ENCODE results near the gene RTP2. TPM values are rescaled to one million over a fixed set of nuclear protein-coding genes. Genes with fewer than 3 reads are reported as not detected.

RTP2 gene
- total RNA-seq, 2 experiments from 2014 or later: not detected

DNA sequence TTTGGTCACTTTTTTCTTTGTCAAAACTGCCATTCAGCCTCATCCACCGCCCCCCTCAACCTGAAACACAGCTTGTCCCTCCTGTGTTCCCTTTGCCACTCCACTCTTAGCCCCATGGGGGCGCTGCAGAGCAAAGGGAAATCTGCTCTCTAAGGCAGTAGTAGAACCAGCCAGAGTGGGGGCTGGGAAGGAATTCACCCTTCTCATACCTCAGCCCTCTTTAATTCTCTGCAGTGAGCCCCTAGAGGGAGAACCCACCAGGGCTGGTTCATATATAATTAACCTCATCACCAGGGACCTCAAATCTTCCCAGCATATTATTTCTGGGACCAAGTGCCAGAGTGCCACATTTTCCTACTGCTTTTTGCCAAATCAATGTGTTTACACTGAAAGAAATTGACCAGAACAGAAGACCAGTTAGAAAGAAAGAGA is 45.7 kb upstream of the RTP2 start:
- peaks cover 73% of the 10 kb centered on the region for H3K4me1 Mint-ChIP-seq (ENCODE audit: low read depth)
- H3K27ac Mint-ChIP-seq: peak overlapping the region; percentile 99

DNA sequence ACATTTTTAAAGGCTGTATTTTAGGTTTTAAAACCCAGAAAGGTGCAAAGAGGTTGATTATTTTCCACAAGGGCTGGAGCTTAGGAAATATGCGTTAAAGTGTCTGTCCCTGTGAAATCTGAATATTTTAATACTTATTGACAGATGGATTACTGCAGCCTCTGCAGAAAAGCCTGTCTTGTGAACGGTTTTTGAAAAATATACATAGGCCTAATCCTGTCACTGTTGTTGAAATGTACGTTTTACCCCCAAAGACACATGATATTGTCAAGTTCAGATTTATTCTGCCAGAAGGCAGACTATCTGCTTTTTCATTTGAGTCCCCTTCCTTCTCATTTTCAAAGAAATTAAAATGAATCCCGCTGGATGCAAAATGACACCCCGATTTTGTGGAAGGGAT is 45.1 kb upstream of the RTP2 start:
- no peaks in the 10 kb centered on the region for H3K27me3 ChIP-seq (ENCODE audit: control insufficient read depth in 1 of 2, insufficient read depth in 2 of 2, low read length in 2 of 2)
- POLR2A ChIA-PET: interaction anchor here (0.7 to 3.2 kb wide), 3 partner anchors 9 to 407 kb away, joined by 3 to 28 read pairs (median 5); partner anchors contain the start of gene LPP
- peaks cover 78% of the 10 kb centered on the region for H3K4me1 Mint-ChIP-seq (ENCODE audit: low read depth)

More for the DNA sequence above, 45.7 kb upstream of the RTP2 start:
- no peak overlapping the region for H3K27ac ChIP-seq (ENCODE audit: low read depth in 1 of 2, low read length in 2 of 2)
- CTCF ChIA-PET: interaction anchor here (0.6 to 2.1 kb wide), 25 partner anchors 9 to 1207 kb away, joined by 3 to 7 read pairs (median 3); partner anchors contain the start of gene LPP
- no peak overlapping the region for H3K4me3 ChIP-seq (ENCODE audit: low read length)
- no peaks in the 10 kb centered on the region for H3K9me3 ChIP-seq (ENCODE audit: control insufficient read depth in 1 of 2, insufficient read depth in 1 of 2, low read length in 2 of 2)
- no peaks in the 10 kb centered on the region for H3K27me3 ChIP-seq (ENCODE audit: control insufficient read depth in 1 of 2, insufficient read depth in 2 of 2, low read length in 2 of 2)
- ATAC-seq (ENCODE audit: poor library complexity) (peak; percentile 41), DNase-seq (peak; percentile 81 to 92 (median 86))
- intact Hi-C loops (cut with DNase I, micrococcal nuclease): loop anchor here (2.0 to 10.0 kb wide), 3 partner anchors 29 to 757 kb away; no protein-coding TSS in a partner anchor
- no peaks in the 10 kb centered on the region for H3K36me3 ChIP-seq (ENCODE audit: insufficient read depth, low read length)
- TF ChIP-seq, protein P1, sequence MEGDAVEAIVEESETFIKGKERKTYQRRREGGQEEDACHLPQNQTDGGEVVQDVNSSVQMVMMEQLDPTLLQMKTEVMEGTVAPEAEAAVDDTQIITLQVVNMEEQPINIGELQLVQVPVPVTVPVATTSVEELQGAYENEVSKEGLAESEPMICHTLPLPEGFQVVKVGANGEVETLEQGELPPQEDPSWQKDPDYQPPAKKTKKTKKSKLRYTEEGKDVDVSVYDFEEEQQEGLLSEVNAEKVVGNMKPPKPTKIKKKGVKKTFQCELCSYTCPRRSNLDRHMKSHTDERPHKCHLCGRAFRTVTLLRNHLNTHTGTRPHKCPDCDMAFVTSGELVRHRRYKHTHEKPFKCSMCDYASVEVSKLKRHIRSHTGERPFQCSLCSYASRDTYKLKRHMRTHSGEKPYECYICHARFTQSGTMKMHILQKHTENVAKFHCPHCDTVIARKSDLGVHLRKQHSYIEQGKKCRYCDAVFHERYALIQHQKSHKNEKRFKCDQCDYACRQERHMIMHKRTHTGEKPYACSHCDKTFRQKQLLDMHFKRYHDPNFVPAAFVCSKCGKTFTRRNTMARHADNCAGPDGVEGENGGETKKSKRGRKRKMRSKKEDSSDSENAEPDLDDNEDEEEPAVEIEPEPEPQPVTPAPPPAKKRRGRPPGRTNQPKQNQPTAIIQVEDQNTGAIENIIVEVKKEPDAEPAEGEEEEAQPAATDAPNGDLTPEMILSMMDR (IDR thresholded peaks at IDR 0.05): peak; percentile 92
- Mint-ChIP-seq H3K36me3 (ENCODE audit: low read depth) (peaks cover 24% of the 10 kb centered on the region), H3K27me3 (no peaks in the 10 kb centered on the region), H3K9me3 (no peaks in the 10 kb centered on the region), H3K4me3 (peak overlapping the region; percentile 75)
- peaks cover 29% of the 10 kb centered on the region for H3K4me1 ChIP-seq (ENCODE audit: insufficient read depth, low read length)
- POLR2A ChIA-PET: interaction anchor here (0.7 to 3.2 kb wide), 3 partner anchors 10 to 406 kb away, joined by 3 to 28 read pairs (median 5); partner anchors contain the start of gene LPP

DNA sequence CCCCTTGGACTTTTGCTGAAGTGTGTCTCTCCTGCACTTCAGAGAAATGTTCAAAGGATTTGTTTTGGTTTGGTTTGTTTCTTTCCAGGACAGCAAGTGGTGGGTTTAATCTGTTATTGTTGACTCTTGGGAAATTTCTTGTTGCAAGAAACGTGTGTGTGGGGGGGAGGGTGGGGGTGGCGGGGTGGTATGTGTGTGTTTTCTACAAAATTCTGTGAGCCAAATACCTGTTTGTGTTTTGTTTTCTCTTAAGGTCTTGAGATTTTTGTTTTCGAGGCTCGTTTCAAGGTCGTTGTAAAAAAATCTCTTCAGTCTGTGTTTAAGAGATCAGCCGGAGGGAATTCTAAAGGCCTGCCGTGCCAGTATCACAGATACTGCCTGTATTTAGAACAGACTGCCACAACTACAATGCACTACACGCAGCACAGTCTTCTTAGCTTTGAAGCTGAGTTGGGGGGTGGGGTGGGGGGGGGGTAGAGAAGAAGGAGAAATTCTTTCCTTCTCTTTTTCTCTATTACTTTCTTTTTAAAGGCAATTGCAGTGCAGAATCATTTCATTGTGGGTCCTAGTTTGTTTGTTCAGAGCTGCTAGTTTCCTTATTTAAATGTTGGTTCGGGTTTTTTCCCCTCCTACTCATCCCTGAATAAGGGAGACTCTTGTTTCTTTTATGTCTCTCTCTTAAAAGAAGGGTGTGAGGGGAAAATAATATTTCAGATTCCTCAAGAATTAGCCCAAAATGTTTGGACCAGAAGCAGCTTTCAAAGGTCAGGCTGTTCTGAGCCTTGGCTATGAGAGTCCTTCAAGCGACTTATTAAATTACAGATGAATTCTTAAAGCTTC is 44.3 kb upstream of the RTP2 start:
- ChIA-PET CTCF (interaction anchor here (1.1 to 2.1 kb wide), 12 partner anchors 8 to 1208 kb away, joined by 3 to 7 read pairs (median 4); partner anchors contain the start of gene LPP), POLR2A (interaction anchor here (1.1 to 3.2 kb wide), 13 partner anchors 8 to 1295 kb away, joined by 3 to 28 read pairs (median 5); partner anchors contain the start of gene LPP)
- ATAC-seq (ENCODE audit: poor library complexity): no peak
- TF ChIP-seq, protein P1 (IDR thresholded peaks at IDR 0.05): no peak
- intact Hi-C loops (cut with DNase I, micrococcal nuclease): loop anchor here (2.0 to 10.0 kb wide), 3 partner anchors 171 to 758 kb away; partner anchors contain the start of gene LPP (in 1 of the 2)
- no peaks in the 10 kb centered on the region for H3K9me3 ChIP-seq (ENCODE audit: control insufficient read depth in 1 of 2, insufficient read depth in 1 of 2, low read length in 2 of 2)
- peaks cover 29% of the 10 kb centered on the region for H3K36me3 Mint-ChIP-seq (ENCODE audit: low read depth)
- peak overlapping the region; percentile 99 for H3K27ac Mint-ChIP-seq
- H3K27me3 ChIP-seq (ENCODE audit: control insufficient read depth in 1 of 2, insufficient read depth in 2 of 2, low read length in 2 of 2): no peaks in the 10 kb centered on the region
- H3K36me3 ChIP-seq (ENCODE audit: insufficient read depth, low read length): no peaks in the 10 kb centered on the region
- H3K4me1 ChIP-seq (ENCODE audit: insufficient read depth, low read length): peaks cover 42% of the 10 kb centered on the region
- peak overlapping the region; percentile 100 for H3K4me3 Mint-ChIP-seq
- H3K27me3 Mint-ChIP-seq: no peaks in the 10 kb centered on the region
- peak in 3 of 14 experiments; percentile 24 to 57 (median 51) for DNase-seq
- peaks cover 85% of the 10 kb centered on the region for H3K4me1 Mint-ChIP-seq (ENCODE audit: low read depth)
- no peaks in the 10 kb centered on the region for H3K9me3 Mint-ChIP-seq
- peak overlapping the region; percentile 95 to 99 for H3K27ac ChIP-seq (ENCODE audit: low read depth in 1 of 2, low read length in 2 of 2)
- H3K4me3 ChIP-seq (ENCODE audit: low read length): peak overlapping the region; percentile 96

More for the DNA sequence above, 45.1 kb upstream of the RTP2 start:
- Histone ChIP-seq H3K9me3 (ENCODE audit: control insufficient read depth in 1 of 2, insufficient read depth in 1 of 2, low read length in 2 of 2) (no peaks in the 10 kb centered on the region), H3K4me1 (ENCODE audit: insufficient read depth, low read length) (peaks cover 34% of the 10 kb centered on the region), H3K36me3 (ENCODE audit: insufficient read depth, low read length) (no peaks in the 10 kb centered on the region), H3K27ac (ENCODE audit: low read depth in 1 of 2, low read length in 2 of 2) (no peak overlapping the region), H3K4me3 (ENCODE audit: low read length) (no peak overlapping the region)
- peaks cover 24% of the 10 kb centered on the region for H3K36me3 Mint-ChIP-seq (ENCODE audit: low read depth)
- intact Hi-C loops (cut with DNase I, micrococcal nuclease): loop anchor here (2.0 to 10.0 kb wide), 3 partner anchors 170 to 757 kb away; partner anchors contain the start of gene LPP (in 1 of the 2)
- H3K4me3 Mint-ChIP-seq: peak overlapping the region; percentile 9
- DNase-seq: no peak
- TF ChIP-seq, protein P1 (IDR thresholded peaks at IDR 0.05): no peak
- H3K9me3 Mint-ChIP-seq: no peaks in the 10 kb centered on the region
- CTCF ChIA-PET: interaction anchor here (0.6 to 2.1 kb wide), 25 partner anchors 9 to 1208 kb away, joined by 3 to 7 read pairs (median 3); partner anchors contain the start of gene LPP
- H3K27me3 Mint-ChIP-seq: no peaks in the 10 kb centered on the region
- ATAC-seq (ENCODE audit: poor library complexity): no peak
- H3K27ac Mint-ChIP-seq: peak overlapping the region; percentile 99

Data from CD4-positive, alpha-beta T cell (primary cell).